Esophagus mucosa (tissue), 1 donor: ENCODE data around the gene INO80D. TPM values are rescaled to one million over a fixed set of nuclear protein-coding genes. Genes with fewer than 3 reads are reported as not detected.
"Not testable (repeated sequence)": the region's sequence is repeated elsewhere in the genome, so short reads cannot be mapped to it uniquely, and the experiment has no call there.

ENCODE experiments used
- ATAC-seq: fragments of 200-7000 bp; cut with Tn5 transposase; one replicate; pipeline ENCODE4 v1.9.1; 2020
- total RNA-seq: library from RNA; stranded (reverse); gene quantifications from one replicate; pipeline ENCODE4 v1.2.4, GENCODE V29; 2023
- donor health status: DM: yes; HTN: yes; CAD: no.

INO80D gene, protein sequence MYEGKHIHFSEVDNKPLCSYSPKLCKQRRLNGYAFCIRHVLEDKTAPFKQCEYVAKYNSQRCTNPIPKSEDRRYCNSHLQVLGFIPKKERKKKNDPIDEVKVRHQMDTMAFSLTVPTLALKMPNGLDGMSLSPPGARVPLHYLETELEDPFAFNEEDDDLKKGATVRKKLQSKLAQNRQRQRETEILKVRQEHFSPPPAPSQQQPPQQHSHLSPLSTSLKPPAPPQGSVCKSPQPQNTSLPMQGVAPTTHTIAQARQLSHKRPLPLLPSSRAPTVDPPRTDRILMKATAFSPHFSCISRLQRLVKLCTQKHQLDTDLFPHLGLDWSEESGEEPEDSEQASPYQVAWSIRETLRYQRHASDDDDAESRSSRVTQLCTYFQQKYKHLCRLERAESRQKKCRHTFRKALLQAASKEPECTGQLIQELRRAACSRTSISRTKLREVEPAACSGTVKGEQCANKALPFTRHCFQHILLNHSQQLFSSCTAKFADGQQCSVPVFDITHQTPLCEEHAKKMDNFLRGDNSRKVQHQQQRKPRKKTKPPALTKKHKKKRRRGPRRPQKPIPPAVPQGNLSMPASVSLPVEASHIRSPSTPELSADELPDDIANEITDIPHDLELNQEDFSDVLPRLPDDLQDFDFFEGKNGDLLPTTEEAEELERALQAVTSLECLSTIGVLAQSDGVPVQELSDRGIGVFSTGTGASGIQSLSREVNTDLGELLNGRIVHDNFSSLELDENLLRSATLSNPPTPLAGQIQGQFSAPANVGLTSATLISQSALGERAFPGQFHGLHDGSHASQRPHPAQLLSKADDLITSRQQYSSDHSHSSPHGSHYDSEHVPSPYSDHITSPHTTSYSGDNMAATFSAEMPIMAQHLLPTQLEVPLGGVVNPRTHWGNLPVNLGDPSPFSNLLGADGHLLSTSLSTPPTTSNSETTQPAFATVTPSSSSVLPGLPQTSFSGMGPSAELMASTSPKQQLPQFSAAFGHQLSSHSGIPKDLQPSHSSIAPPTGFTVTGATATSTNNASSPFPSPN
- 18.8 TPM for total RNA-seq

DNA sequence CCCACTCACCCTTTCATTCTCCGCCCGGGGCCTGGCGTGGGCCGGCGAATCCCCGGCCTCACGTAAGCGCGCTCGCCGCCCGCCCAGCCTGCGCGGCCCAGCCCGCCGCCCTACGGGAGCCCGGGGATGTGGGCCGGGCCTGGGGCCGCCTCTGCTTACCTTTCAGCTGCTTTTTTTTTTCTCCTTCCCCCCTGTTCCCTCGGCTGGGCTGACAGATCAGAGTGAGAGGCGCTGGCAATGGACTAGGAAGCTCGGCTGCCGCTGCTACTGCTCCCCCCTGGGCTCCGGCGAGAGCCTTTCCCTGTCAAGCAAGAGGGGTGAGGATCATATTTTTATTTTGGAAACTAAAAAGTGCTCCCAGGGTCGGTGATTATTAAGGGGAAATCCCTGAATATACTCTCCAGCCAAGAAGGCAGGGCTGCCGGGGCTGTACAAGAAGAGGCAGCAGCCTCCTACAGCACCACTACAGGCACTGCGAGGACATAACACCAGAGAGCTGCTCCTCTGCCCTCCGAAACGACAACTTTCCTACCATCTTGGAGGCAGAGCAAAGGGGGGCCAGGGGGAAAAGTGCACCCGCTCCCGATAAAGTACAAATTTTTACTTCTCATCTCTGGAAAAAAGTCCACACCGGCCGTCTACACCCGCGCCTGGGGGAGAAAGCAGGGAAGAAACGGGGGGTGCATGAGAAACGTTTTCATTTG lies at the start of gene INO80D:
INO80D (minus strand) TSS at position 433 of the 704 bp plus-strand sequence. CDS start 23,158 bp downstream, outside the sequence.
- peak; percentile 92 for ATAC-seq

DNA sequence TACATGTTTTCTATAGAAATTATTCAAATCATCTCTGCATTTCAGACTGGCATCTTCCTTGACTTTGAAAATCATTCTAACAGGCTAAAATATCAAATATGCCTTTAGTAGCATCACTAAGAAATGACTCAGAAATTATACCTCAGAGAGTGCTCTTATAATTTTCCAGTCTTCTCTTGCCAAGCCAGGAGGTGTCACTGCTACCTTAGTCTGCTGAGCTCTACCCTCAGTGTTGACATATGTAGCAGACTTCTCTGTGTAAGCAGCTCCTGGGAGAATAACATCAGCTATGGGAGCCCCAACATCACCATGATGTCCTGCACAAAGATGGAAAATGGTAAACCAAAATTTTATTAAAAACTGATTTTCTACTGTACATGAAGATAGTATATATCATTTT lies 41.7 kb upstream of the INO80D start:
- peak; percentile 47 for ATAC-seq

DNA sequence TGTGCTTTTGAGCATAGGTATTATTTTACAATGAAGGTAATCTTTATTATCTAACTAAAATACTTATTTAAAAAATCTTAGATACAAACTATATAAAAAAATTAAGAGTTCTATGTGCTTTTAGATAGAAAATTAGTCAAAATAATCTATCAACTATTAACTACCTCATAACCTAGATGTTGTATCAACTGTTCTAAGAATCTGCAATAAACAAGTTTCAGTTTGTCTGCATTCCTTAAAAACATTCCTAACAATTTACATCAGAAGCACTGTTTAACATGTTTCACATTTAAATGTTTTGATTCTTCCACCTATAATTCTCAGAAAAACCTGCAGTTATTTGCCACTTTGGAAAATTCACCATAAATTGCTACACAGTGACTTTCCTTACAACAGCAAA lies 39.9 kb upstream of the INO80D start:
- no peak for ATAC-seq

GRCh38 chr2:206122569-206122968 lies 36.6 kb upstream of the INO80D start:
- not testable (repeated sequence) for ATAC-seq

DNA sequence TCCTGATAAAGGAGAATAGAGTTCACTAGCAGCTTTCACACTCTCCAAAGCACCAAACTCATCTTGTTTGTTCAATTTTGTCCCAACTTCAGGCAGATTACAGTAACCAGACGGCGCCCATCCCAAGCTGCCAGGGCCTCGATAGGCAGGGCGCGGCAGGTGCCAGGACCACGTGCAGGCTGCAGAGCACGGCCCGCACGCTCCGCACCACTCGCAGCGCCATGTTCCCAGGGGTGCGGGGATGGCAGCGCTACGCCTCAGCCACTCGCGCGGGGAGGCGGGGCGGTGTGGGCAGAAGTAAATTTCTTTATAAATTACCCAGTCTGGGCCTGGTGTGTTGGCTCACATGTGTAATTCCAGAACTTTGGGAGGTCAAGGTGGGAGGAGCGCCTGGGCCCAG lies 30.3 kb upstream of the INO80D start:
- ATAC-seq, result no peak

DNA sequence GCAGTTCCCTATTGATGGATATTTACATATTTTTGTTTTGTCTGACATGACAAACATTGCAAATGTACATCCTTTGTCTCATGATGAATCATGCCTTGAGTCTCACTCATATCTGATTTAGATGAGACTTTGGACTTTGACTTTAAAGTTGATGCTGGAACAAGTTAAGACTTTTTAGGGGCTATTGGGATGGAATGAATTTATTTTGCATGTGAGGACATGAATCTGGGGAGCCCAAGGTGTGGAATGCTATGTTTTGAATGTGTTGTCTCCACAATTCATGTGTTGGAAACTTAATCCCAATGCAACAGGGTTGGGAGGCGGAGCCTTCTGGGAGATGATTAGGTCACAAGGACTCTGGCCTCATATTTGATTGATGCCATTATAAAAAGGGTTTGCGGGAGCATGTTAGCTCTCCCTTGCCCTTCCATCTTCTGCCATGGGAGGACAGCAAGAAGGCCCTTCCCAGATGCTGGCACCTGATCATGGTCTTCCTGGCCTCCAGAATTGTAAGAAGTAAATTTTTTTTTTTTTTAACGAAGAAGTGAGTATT lies 29.1 kb upstream of the INO80D start:
- ATAC-seq, result no peak

DNA sequence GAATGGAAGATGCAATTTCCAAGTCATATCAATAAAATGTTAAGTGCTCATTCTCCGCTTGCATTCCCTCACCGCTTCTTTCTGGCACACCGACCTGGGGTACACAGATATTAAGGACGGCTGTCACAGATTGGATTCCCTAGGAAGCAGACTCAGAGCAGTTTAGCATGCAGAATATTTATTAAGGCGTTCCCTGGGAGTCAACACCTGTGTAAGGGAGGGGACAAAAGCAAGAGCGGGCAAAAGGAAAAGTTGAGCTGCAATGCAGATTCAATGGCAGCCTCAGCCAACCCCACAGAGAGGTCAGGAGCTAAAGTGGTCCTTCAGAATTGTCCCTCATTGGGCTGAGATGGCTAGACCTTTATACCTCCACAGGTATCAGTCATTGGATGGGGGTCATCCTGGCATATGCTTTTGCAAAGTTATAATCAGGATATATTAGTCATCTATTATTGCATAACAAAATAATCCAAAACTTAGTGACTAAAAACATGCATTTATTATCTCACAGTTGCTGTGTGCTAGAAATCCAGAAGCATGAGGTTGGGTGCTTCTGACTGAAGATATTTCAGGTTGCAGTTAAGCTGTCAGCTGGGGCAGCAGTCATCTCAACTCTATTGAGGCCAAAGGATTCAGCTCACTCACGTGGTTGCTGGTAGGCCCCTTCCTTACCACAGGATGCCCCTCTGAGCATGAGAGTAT lies 27.0 kb upstream of the INO80D start:
- ATAC-seq, result no peak

DNA sequence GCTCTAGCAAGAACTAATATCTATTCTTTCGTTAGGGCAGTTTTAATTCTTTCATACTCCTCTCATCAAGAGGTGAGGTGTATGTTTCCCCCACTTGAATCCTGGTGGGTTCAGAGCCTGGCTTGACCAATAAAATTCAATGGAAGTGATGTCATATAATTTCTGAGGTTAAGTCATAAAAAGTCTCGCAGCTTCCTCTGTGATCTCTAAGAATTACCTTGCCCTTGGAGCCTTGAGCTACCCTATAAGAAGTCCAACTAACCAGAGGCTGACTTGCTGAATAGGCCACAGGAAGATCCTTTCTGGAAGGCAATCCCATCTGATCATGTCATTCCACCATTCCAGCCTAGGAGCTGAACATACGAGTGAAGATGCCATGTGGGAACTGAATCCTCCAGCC lies 26.1 kb upstream of the INO80D start:
- ATAC-seq, result no peak

DNA sequence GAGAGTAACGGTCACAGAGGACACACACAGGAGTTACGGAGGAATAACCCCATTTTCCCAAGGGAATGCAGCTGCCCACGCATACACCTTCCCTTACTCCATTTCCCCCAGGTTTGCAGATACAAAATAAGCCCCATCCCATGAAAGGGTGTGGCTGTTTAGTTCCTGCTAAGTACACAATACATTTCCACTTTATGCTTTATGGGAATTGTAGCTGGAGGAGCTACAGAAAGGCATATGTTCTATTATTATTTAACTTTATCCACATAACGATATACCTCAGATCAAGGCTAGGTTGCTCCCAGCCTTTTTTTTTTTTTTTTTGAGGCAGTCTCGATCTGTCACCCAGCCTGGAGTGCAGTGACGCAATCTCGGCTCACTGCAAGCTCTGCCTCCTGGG lies 22.7 kb upstream of the INO80D start:
- ATAC-seq, result no peak

DNA sequence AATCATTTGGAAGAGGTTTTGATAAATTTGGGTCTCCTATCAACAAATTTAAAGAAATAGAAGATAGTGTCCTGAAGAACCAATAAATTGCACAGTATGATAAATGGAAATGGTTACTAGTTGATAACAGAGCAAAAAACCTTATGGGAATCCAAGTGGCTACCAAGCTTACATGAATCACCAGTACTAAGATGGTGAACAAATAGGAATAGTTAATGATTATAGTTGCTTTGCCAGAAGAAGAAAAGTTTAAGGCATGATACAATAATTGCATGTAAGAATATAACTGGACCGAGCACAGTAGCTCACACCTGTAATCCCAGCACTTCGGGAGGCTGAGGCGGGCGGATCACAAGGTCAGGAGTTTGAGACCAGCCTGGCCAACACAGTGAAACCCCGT lies 19.6 kb upstream of the INO80D start:
- no peak for ATAC-seq

DNA sequence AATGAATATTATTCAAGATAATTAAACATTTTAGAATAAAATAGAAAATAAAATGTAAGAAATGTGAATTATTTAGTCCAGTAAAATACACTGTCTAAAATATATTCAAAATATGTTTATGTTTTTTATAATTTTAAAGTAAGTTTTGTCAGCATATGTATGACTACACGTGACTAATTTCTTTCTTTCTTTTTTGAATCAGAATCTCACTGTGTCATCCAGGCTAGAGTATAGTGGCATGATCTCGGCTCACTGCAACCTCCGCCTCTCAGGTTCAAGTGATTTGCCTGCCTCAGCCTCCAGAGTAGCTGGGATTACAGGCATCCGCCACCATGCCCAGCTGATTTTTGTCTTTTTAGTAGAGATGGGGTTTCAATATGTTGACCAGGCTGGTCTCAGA lies 19.1 kb upstream of the INO80D start:
- no peak for ATAC-seq

DNA sequence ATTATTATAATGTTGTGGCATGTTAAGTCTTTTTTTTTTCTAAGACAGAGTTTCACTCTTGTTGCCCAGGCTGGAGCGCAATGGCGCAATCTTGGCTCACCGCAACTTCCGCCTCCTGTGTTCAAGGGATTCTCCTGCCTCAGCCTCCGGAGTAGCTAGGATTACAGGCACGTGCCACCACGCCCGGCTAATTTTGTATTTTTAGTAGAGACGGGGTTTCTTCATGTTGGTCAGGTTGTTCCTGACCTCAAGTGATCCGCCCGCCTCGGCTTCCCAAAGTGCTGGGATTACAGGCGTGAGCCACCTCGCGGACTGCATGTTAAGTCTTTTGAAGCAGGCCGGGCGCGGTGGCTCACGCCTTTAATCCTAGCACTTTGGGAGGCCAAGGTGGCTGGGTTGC lies 12.9 kb upstream of the INO80D start:
- not testable (repeated sequence) for ATAC-seq

DNA sequence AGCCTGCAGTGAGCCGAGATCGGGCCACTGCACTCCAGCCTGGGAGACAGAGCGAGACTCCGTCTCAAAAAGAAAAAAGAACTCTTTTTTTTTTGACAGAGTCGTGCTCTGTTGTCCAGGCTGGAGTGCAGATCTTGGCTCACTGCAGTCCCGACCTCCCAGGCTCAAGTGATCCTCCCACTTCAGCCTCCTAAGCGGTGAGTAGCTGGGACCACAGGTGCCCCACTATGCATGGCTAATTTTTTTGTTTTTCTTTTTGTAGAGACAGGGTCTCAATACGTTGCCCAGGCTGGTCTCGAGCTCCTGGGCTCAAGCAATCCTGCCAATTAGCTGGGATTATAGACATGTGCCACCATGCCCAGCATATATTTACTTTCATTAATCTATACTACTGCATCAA lies 12.5 kb upstream of the INO80D start:
- no peak for ATAC-seq

DNA sequence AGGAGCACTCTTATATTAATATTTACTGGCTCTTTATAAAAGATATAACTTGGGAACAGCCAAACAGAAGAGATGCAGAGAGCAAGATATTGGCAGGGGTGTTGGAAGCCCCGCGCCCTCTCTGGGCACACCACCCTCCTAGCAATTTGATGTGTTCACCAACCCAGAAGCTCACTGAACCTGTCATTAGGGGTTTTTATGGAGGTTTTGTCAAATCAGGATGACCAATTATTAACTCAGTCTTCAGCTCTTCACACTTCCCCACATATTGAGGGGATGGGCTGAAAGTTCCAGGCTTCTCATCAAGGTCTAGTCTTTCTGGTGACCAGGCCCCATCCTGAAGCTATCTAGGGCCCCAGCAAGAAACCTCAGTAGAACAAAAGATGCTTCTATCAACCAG lies 10.9 kb upstream of the INO80D start:
- no peak for ATAC-seq

DNA sequence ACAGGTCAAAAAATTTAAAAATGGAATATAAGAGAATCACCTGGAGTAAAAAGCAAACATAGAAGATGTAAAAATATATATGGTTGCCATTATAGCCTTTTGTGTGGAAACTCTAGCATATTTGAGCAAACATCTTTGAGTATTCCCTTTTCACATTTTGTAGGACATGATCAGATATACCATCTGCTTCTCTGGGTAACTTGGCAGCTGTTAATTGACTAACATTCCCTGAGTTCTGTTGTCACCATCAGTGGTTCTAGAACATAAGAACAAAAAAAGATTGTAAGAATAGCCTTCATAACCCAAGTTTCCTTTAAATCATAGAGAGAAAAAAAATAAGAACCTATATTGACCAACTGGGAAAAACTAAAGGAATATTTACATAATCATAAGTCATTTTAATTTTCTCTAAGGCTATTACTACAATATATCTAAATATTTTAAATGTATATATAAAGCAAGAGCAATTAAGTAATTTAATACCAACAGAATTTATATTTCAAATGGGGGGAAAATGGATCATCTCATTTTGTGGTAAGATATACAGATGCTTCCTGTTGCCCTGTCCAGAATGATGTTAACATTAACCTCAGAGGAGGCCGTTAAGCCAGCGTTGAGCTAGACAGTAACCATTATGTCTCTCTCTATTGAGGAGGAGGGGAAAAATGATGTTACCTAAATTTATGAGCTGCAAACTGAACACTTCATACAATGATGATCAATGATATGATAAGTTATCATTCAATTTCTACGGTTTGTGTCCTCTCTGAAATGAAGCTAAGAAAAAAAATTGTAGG lies 9.8 kb upstream of the INO80D start:
- no peak for ATAC-seq

GRCh38 chr2:206092297-206092696 lies 6.3 kb upstream of the INO80D start:
- no peak for ATAC-seq

GRCh38 chr2:206088248-206088647 lies 2.3 kb upstream of the INO80D start:
- ATAC-seq, result no peak

DNA sequence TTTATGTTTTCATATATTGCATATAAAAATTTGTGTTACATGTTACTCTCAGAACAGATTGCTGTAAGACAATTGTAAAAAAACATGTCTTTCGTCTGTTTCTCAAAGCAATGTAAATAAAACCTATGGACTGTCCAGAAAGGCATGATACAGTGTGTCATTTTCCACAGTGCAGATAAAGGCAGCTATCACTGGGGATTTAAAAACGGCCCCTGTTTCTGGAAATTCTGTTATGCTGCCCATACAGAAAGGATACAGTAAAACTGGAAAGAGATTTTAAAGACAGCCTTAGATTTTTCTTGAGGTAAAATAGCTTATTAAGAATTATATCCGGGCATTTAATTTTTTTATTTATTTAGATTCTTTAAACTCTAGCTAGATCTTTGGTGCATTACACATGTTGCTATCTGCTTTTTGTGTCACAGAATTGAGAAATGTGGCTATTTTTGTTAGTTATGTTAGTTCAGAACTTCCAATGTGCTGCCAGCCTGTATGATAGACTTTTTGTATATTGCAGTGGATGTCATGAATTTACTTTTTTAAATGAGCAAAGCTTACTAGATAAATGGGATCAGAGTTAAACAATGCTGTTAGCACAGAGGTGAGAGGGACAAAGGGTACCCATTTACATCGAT lies 859 bp upstream of the INO80D start:
- ATAC-seq, result no peak

GRCh38 chr2:206084870-206085741 lies 868 bp downstream of the INO80D start:
- peak; percentile 47 for ATAC-seq
